NCI-H2107 treated with DMSO at 0.1 percent for 48 hours (cell line): Measurements from ENCODE around the gene PEX14.
A peak's percentile ranks its signal among the peaks of the same experiment; 100 is the strongest.

Experiments used
- DNase-seq: peaks from one replicate; lab custom pipeline; 2025; ENCODE audit not compliant: unreplicated experiment; lab: John Stamatoyannopoulos, UW

Gene PEX14

GRCh38 chr1:10516925-10517676 lies 42.4 kb downstream of the PEX14 start:
- DNase-seq = no peak

GRCh38 chr1:10517677-10517982 lies 42.9 kb downstream of the PEX14 start:
- DNase-seq = no peak

GRCh38 chr1:10519016-10519417 lies 44.3 kb downstream of the PEX14 start:
- no peak for DNase-seq

- no peak for DNase-seq
Measured at GRCh38 chr1:10520497-10520896, 45.7 kb downstream of the PEX14 start.

- DNase-seq = no peak
Measured at GRCh38 chr1:10520952-10521351, 46.2 kb downstream of the PEX14 start.

GRCh38 chr1:10521537-10522157 lies 46.9 kb downstream of the PEX14 start:
- DNase-seq = no peak

GRCh38 chr1:10522322-10522860 lies 47.6 kb downstream of the PEX14 start:
- no peak for DNase-seq

- no peak for DNase-seq
Measured at GRCh38 chr1:10525208-10525607, 50.5 kb downstream of the PEX14 start.

- no peak for DNase-seq
Measured at GRCh38 chr1:10528066-10529014, 53.6 kb downstream of the PEX14 start.

- no peak for DNase-seq
Measured at GRCh38 chr1:10529091-10529490, 54.3 kb downstream of the PEX14 start.

- DNase-seq = no peak
Measured at GRCh38 chr1:10529765-10530164, 55.0 kb downstream of the PEX14 start.

GRCh38 chr1:10530281-10530740 lies 55.6 kb downstream of the PEX14 start:
- DNase-seq = no peak

GRCh38 chr1:10530756-10531495 lies 56.2 kb downstream of the PEX14 start:
- no peak for DNase-seq

GRCh38 chr1:10532362-10532761 lies 57.6 kb downstream of the PEX14 start:
- DNase-seq = no peak

GRCh38 chr1:10534519-10534918 lies 59.8 kb downstream of the PEX14 start:
- DNase-seq = no peak

GRCh38 chr1:10536133-10536770 lies 61.5 kb downstream of the PEX14 start:
- no peak for DNase-seq

GRCh38 chr1:10537082-10537766 lies 62.5 kb downstream of the PEX14 start:
- peak; percentile 69 for DNase-seq

GRCh38 chr1:10538646-10539355 lies 64.1 kb downstream of the PEX14 start:
- DNase-seq = no peak

- no peak for DNase-seq
Measured at GRCh38 chr1:10539411-10540043, 64.8 kb downstream of the PEX14 start.
